HCT116 (cell line): Measurements from ENCODE around the gene DLG4. TPM values are rescaled to one million over a fixed set of nuclear protein-coding genes. Genes with fewer than 3 reads are reported as not detected.

Source experiments
- ATAC-seq: fragments of 200-7000 bp; cut with Tn5 transposase; 2 replicates; pipeline ENCODE4 v1.9.1; 2020; ENCODE audit warnings: mild to moderate bottlenecking, moderate library complexity
- BruUV-seq: library from RNA; stranded (reverse); fragments of 400-500 nt; replicated peaks from 2 replicates; lab custom pipeline; 2021; lab: Mats Ljungman, UMichigan
- CTCF ChIA-PET: fragments of 300-600 bp; sonication (Branson Sonifier 250); formaldehyde crosslinking; loops from one replicate; lab custom pipeline; 2021; ENCODE audit warnings: antibody characterized with exemption; lab: Charles Lee
- POLR2A ChIA-PET: fragments of 300-600, 350-600 bp; sonication (Branson Sonifier 250); formaldehyde crosslinking; loops from one replicate; lab custom pipeline; 2021; ENCODE audit warnings: antibody characterized with exemption; lab: Charles Lee
- RAD21 ChIA-PET, 2 experiments: fragments of 300-600 bp; sonication (Branson Sonifier 250); formaldehyde crosslinking; loops; one replicate each; lab custom pipeline; 2023; ENCODE audit warnings: low total read pairs in 2 of 2; ENCODE audit not compliant: uncharacterized antibody in 2 of 2, unreplicated experiment in 2 of 2, low non-redundant PET in 1 of 2; lab: Charles Lee
- DNase-seq: peaks from one replicate; pipeline ENCODE4 v3.0.0-alpha.2; 2010; ENCODE audit warnings: low read depth, low spot score
- H2AFZ ChIP-seq: fragments of 200-600 bp; shearing (Covaris generic), sonication (generic); 2 replicates; pipeline ENCODE4 v1.6.1; 2017; ENCODE audit warnings: low read depth, mixed run types, mixed read lengths, antibody characterized with exemption, low read length; ENCODE audit not compliant: poor library complexity, severe bottlenecking
- H3K27ac ChIP-seq: 2 replicates; pipeline ENCODE4 v1.5.1; 2012; ENCODE audit warnings: low read depth, low read length
- H3K27me3 ChIP-seq: fragments of 200-600 bp; sonication (generic); 2 replicates; pipeline ENCODE4 v1.6.1; 2016; ENCODE audit warnings: mixed run types, low read length, mixed read lengths; ENCODE audit not compliant: insufficient read depth
- H3K36me3 ChIP-seq, 2 experiments: fragments of 200-500 bp in 1 of 2; fragments of 200-600 bp in 1 of 2; sonication (Bioruptor generic) in 1 of 2; sonication (generic) in 1 of 2; 2 replicates each; pipeline versions ENCODE4 v1.5.1 to v1.6.1; 2014 to 2016; ENCODE audit warnings: low read length in 2 of 2, inconsistent platforms in 1 of 2, mixed read lengths in 1 of 2, mixed run types in 1 of 2; ENCODE audit not compliant: insufficient read depth in 2 of 2, control insufficient read depth in 1 of 2
- H3K4me1 ChIP-seq, 2 experiments: fragments of 200-600 bp in 1 of 2; sonication (generic) in 1 of 2; 2 replicates each; pipeline versions ENCODE4 v1.5.1 to v1.6.1; 2012 to 2017; ENCODE audit warnings: low read length in 2 of 2, inconsistent platforms in 1 of 2, mild to moderate bottlenecking in 1 of 2, mixed read lengths in 1 of 2, mixed run types in 1 of 2, moderate library complexity in 1 of 2; ENCODE audit not compliant: insufficient read depth in 2 of 2, control insufficient read depth in 1 of 2
- H3K4me2 ChIP-seq: fragments of 200-600 bp; sonication (generic); 2 replicates; pipeline ENCODE4 v1.6.1; 2017; ENCODE audit warnings: mixed run types, low read length, mixed read lengths
- H3K4me3 ChIP-seq, 2 experiments: fragments of 200-600 bp in 1 of 2; sonication (generic) in 1 of 2; replicated peaks in 1 of 2; 2 replicates each; pipeline ENCODE4 v1.5.1; 2011 to 2016; ENCODE audit warnings: low read length in 2 of 2, control low read depth in 1 of 2, low read depth in 1 of 2, mild to moderate bottlenecking in 1 of 2, mixed read lengths in 1 of 2, mixed run types in 1 of 2
- H3K79me2 ChIP-seq: fragments of 200-600 bp; sonication (generic); 2 replicates; pipeline ENCODE4 v1.6.1; 2017; ENCODE audit warnings: mild to moderate bottlenecking, mixed run types, low read length, moderate library complexity, mixed read lengths; ENCODE audit not compliant: insufficient read depth
- H3K9ac ChIP-seq: fragments of 200-600 bp; sonication (generic); 2 replicates; pipeline ENCODE4 v1.6.1; 2016; ENCODE audit warnings: low read length, mixed read lengths
- H3K9me2 ChIP-seq: fragments of 200-600 bp; sonication (generic), shearing (Covaris generic); 2 replicates; pipeline ENCODE4 v1.6.1; 2017; ENCODE audit warnings: mixed run types, mild to moderate bottlenecking, moderate library complexity; ENCODE audit not compliant: insufficient read depth
- H3K9me3 ChIP-seq, 2 experiments: fragments of 200-500 bp in 1 of 2; fragments of 200-600 bp in 1 of 2; sonication (Bioruptor generic) in 1 of 2; sonication (generic) in 1 of 2; 2 replicates each; pipeline ENCODE4 v1.6.1; 2014 to 2017; ENCODE audit warnings: low read length in 2 of 2, mixed read lengths in 2 of 2, inconsistent platforms in 1 of 2, low read depth in 1 of 2, mild to moderate bottlenecking in 1 of 2, mixed run types in 1 of 2, moderate library complexity in 1 of 2; ENCODE audit not compliant: control insufficient read depth in 1 of 2, insufficient read depth in 1 of 2
- H4K20me1 ChIP-seq: fragments of 200-600 bp; sonication (generic), shearing (Covaris generic); 2 replicates; pipeline ENCODE4 v1.6.1; 2017; ENCODE audit warnings: mixed run types, mild to moderate bottlenecking, moderate library complexity; ENCODE audit not compliant: insufficient read depth
- CBX3 ChIP-seq: IDR thresholded peaks from 2 replicates; pipeline ENCODE4 v1.6.1; 2012; ENCODE audit warnings: low read depth
- CEBPB ChIP-seq: IDR thresholded peaks from 2 replicates; pipeline ENCODE4 v1.6.1; 2012; ENCODE audit warnings: low read depth
- EZH2 ChIP-seq: fragments of 200-600 bp; sonication (generic); IDR thresholded peaks from 2 replicates; pipeline ENCODE4 v1.6.1; 2017; ENCODE audit warnings: antibody characterized with exemption, mixed run types
- RAD21 ChIP-seq: IDR thresholded peaks from 2 replicates; pipeline ENCODE4 v1.6.1; 2012; ENCODE audit warnings: low read depth, mild to moderate bottlenecking
- SIN3A ChIP-seq: IDR thresholded peaks from 2 replicates; pipeline ENCODE4 v1.6.1; 2012; ENCODE audit warnings: low read depth
- SRF ChIP-seq: IDR thresholded peaks from 2 replicates; pipeline ENCODE4 v1.6.1; 2012; ENCODE audit warnings: low read depth
- TCF7L2 ChIP-seq: IDR thresholded peaks from 2 replicates; pipeline ENCODE4 v1.7.0; 2011; ENCODE audit warnings: borderline replicate concordance, inconsistent platforms; ENCODE audit not compliant: insufficient read depth, insufficient read length; ENCODE audit errors: extremely low read depth
- YY1 ChIP-seq: IDR thresholded peaks from 2 replicates; pipeline ENCODE4 v1.6.1; 2011; ENCODE audit warnings: low read length, low read depth, moderate library complexity, mild to moderate bottlenecking; ENCODE audit not compliant: insufficient replicate concordance; ENCODE audit errors: extremely low read depth
- ZNF274 ChIP-seq: fragments of 200-500 bp; sonication (Bioruptor generic); IDR thresholded peaks from 2 replicates; pipeline ENCODE4 v1.6.1; 2014; ENCODE audit warnings: mild to moderate bottlenecking, low read depth, low read length, inconsistent platforms
- intact Hi-C: fragments of 100-400 bp; cut with micrococcal nuclease; formaldehyde crosslinking; loops from 2 replicates; pipeline ENCODE4 v1.10.0; 2022
- total RNA-seq: library from RNA; stranded (reverse); gene quantifications from one replicate; pipeline ENCODE4 v1.2.1, GENCODE V29; 2021; ENCODE audit not compliant: unreplicated experiment

The DLG4 gene
- total RNA-seq, 1 experiment from 2014 or later, result 15.0 TPM

DNA sequence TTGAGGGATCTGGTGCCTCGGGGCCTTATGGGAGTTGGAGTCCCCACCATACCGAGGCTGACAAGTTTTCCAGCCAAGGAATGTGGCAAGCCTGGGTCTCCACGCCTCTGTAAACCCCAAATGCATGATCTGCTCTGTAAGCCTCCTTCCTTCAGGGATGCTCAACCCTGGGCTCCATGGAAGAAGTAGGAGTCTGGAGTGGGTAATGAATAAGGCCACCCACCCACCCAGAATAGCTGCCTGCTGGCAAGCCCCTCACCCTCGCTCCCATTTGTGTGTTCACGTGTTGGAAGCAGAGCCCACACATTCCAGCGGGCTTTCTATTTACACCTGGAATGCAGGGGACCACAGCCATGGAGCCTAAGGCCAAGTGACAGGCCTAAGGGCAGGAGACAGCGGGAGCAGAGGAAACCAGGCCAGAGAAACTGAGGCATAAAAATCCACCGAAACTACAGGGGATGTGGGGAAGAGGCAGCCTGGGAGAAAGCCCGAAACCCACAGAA lies 4.4 kb downstream of the DLG4 start:
- no peak for TF ChIP-seq CEBPB
- TF ChIP-seq SIN3A, result no peak
- TF ChIP-seq RAD21, result no peak
- no peak for TF ChIP-seq SRF
- no peak for TF ChIP-seq YY1
- no peak for TF ChIP-seq CBX3
- no peak for TF ChIP-seq ZNF274
- no peak for TF ChIP-seq EZH2
- TF ChIP-seq TCF7L2, result no peak
- H3K4me1 ChIP-seq, result peaks cover 11 to 57% of the 10 kb centered on the region in 2 experiments; a peak in 3 of 4 replicates
- RAD21 ChIA-PET, result no interaction called here
- H3K36me3 ChIP-seq, result no peaks in the 10 kb centered on the region
- no peak overlapping the region; the same call in 1 of the 2 replicates for H3K9ac ChIP-seq
- POLR2A ChIA-PET, result interaction anchor here (0.5 to 1.3 kb wide), 3 partner anchors 23 to 67 kb away, joined by 3 to 4 read pairs (median 3); partner anchors contain the start of gene GABARAP
- CTCF ChIA-PET, result interaction anchor here (1.2 to 2.7 kb wide), 2 partner anchors 169 to 180 kb away, joined by 3 to 19 read pairs; partner anchors contain the start of gene SLC16A13
- H3K9me3 ChIP-seq, result no peaks in the 10 kb centered on the region
- H3K79me2 ChIP-seq, result peaks cover 4% of the 10 kb centered on the region; the same call in 1 of the 2 replicates
- no peaks in the 10 kb centered on the region for H3K27me3 ChIP-seq
- peak overlapping the region; percentile 68 for H3K4me2 ChIP-seq
- H3K27ac ChIP-seq, result peak overlapping the region; percentile 43
- peak overlapping the region in 1 of 2 experiments; percentile 50; a peak in 2 of 4 replicates for H3K4me3 ChIP-seq
- no peak overlapping the region for H2AFZ ChIP-seq
- no peaks in the 10 kb centered on the region for H4K20me1 ChIP-seq
- ATAC-seq, result no peak
- intact Hi-C loops, result no loop called here
- no TSS peak for BruUV-seq
- no peaks in the 10 kb centered on the region for H3K9me2 ChIP-seq
- no peak for DNase-seq
